GM10248 (cell line): ENCODE results near the gene KANSL1L.

ENCODE experiments used
- CTCF ChIA-PET: fragments of 300-600 bp; sonication (Branson Sonifier 250); formaldehyde crosslinking; extraction: SDS; loops from one replicate; lab custom pipeline; 2021; ENCODE audit warnings: antibody characterized with exemption; lab: Yijun Ruan, JAX
- POLR2A ChIA-PET: fragments of 350-650 bp; sonication (Branson Sonifier 250); formaldehyde crosslinking; extraction: SDS; loops from one replicate; lab custom pipeline; 2020; ENCODE audit warnings: antibody characterized with exemption; lab: Yijun Ruan, JAX
- DNase-seq: peaks from one replicate; pipeline ENCODE4 v3.0.0; 2012; ENCODE audit errors: extremely low spot score
- CTCF ChIP-seq: IDR thresholded peaks from 2 replicates; pipeline ENCODE4 v1.5.1; 2012; ENCODE audit warnings: mild to moderate bottlenecking, low read depth; ENCODE audit errors: extremely low read depth, missing control alignments, control extremely low read depth

The KANSL1L gene

DNA sequence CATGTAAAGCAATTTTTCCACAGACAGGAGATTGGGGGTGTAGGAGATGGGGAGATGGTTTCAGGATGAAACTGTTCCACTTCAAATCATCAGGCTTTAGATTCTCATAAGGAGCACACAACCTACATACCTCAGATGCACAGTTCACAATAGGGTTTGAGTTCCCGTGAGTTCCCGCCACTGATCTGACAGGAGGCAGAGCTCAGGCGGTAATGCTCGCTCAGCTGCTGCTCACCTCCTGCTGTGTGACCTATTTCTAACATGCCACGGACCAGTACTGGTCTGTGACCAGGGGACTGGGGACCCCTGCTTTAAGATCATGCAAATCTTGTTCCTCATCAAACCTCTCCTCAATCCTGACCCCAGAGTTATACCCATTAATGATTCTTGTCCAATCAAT is 98.7 kb downstream of the KANSL1L start:
- DNase-seq = no peak
- no peak for TF ChIP-seq CTCF
- ChIA-PET CTCF (interaction anchor here (1.0 to 2.3 kb wide), 6 partner anchors 9 to 144 kb away, joined by 3 to 13 read pairs (median 4); no protein-coding TSS in a partner anchor), POLR2A (no interaction called here)

DNA sequence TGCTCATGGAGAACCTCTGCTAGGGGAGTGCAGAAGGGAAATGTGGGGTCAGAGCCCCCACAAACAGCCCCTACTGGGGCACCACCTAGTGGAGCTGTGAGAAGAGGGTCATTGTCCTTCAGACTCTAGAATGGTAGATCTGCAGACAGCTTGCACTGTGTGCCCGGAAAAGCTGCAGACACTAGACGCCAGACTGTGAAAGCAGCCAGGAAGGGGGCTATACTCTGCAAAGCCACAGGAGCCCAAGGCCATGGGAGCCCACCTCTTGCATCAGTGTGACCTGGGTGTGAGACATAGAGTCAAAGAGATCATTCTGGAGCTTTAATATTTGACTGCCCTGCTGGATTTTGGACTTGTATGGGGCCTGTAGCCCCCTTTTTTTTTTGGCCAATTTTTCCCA is 107.9 kb downstream of the KANSL1L start:
- DNase-seq = no peak
- TF ChIP-seq CTCF = no peak
- ChIA-PET POLR2A (no interaction called here), CTCF (interaction anchor here (1.5 to 2.0 kb wide), 2 partner anchors 10 to 13 kb away, joined by 4 to 8 read pairs; no protein-coding TSS in a partner anchor)

DNA sequence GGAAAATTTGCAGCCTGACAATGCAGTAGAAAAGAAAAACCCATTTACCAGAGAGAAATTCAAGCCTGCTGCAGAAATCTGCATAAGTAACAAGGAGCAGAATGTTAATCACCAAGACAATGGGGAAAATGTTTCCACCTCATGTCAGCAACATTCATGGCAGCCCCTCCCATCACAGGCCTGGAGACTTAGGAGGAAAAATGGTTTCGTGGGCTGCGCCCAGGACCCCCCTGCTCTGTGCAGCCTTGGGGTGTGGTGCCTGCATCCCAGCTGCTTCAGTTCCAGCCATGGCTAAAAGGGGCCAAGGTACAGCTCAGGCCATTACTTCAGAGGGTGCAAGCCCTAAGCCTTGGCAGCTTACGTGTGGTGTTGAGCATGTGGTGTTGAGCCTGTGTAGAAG is 115.4 kb downstream of the KANSL1L start:
- DNase-seq = no peak
- POLR2A ChIA-PET = no interaction called here
- CTCF ChIA-PET = no interaction called here
- no peak for TF ChIP-seq CTCF

DNA sequence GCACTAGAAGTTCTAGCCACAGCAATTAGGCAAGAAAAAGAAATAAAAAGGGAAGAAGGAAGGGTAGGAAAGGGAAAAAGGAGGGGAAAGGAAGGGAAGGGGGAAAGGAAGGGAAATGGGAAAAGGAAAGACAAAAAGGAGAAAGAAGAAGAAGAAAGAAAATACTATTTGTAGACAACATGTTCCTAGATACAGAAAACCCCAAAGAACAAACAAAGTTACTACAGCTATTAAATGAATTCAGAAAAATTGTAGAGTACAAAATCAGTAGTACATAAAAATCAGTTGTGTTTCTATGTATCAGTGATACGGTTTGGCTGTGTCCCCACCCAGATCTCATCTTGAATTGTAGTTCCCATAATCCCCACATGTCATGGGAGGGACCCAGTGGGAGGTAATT is 116.5 kb downstream of the KANSL1L start:
- TF ChIP-seq CTCF = no peak
- CTCF ChIA-PET = no interaction called here
- DNase-seq = no peak
- POLR2A ChIA-PET = no interaction called here

- no peak for TF ChIP-seq CTCF
- ChIA-PET POLR2A (no interaction called here), CTCF (interaction anchor here (1.2 to 3.5 kb wide), 5 partner anchors 9 to 148 kb away, joined by 3 to 14 read pairs (median 5); no protein-coding TSS in a partner anchor)
- no peak for DNase-seq
Measured at GRCh38 chr2:210050885-210051284, 120.3 kb downstream of the KANSL1L start.

- POLR2A ChIA-PET = no interaction called here
- CTCF ChIA-PET = interaction anchor here (0.9 to 3.5 kb wide), 4 partner anchors 8 to 149 kb away, joined by 3 to 14 read pairs (median 7); no protein-coding TSS in a partner anchor
- no peak for TF ChIP-seq CTCF
Measured at GRCh38 chr2:210049831-210050230, 121.4 kb downstream of the KANSL1L start.

More at GRCh38 chr2:210049831-210050230, 121.4 kb downstream of the KANSL1L start:
- DNase-seq = no peak
